SK-N-SH (cell line): ENCODE data around the gene SETD3.

ENCODE experiments used
- CTCF ChIP-seq: fragments of 200-600 bp; sonication (generic); IDR thresholded peaks from 2 replicates; pipeline ENCODE4 v1.6.1; 2017; ENCODE audit warnings: antibody characterized with exemption, mild to moderate bottlenecking, moderate library complexity
- ELF1 ChIP-seq: IDR thresholded peaks from 2 replicates; pipeline ENCODE4 v1.4.0; 2012
- FOXM1 ChIP-seq: IDR thresholded peaks from 2 replicates; pipeline ENCODE4 v1.4.0; 2012; ENCODE audit warnings: low read depth, mild to moderate bottlenecking
- RAD21 ChIP-seq: IDR thresholded peaks from 2 replicates; pipeline ENCODE4 v1.6.1; 2012; ENCODE audit warnings: mild to moderate bottlenecking, low read length
- YY1 ChIP-seq: IDR thresholded peaks from 2 replicates; pipeline ENCODE4 v1.4.0; 2012; ENCODE audit warnings: low read depth, mild to moderate bottlenecking
- TF ChIP-seq, protein P1 (sequence below): fragments of 150-350 bp; IDR thresholded peaks from 2 replicates; pipeline ENCODE4 v1.6.1; 2017; ENCODE audit warnings: antibody characterized with exemption, low read length, low read depth, borderline replicate concordance

DNA sequence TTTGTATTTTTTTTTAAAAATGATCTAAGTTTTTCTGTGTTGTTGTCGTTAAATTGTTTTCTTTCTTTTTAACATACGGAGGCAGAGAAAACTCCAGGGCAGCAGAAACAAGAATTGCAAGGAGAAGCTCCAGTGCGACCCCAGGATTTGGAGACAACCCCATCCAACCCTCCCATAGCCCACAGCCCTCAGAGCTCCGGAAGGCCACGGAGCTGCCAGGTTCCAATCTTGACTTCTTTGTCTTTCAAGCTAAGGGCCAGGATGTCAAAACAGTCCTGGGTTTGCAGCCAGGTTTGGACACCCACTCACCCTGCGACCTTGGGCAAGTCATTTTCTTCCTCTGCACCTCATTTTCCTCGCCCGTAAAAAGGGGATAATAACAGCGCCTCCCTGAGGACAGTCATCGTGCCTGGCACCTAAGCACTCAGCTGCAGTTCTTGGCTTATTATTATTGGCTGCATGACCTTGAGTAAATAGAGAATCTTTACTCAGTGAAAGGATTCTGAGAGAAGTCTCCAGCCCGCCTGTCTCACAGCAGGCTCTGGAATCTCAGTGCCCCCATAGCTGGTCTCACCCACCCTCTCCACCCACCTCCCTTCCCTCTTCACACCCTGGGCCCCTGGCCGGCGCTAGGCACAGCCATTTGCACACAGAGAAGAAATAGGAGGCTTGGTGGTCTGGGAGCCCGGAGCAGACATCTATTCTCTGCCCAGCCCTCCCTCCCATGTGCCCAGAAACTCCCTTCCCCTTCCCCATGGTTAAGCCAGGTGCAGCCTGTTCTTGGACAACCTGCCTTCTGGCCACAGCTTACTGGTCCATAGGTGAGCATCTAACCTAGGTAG, 129.3 kb downstream of the SETD3 start:
- TF ChIP-seq RAD21, result no peak
- TF ChIP-seq CTCF, result peak; percentile 24; the same call in 1 of the 2 replicates
- TF ChIP-seq, protein P1, sequence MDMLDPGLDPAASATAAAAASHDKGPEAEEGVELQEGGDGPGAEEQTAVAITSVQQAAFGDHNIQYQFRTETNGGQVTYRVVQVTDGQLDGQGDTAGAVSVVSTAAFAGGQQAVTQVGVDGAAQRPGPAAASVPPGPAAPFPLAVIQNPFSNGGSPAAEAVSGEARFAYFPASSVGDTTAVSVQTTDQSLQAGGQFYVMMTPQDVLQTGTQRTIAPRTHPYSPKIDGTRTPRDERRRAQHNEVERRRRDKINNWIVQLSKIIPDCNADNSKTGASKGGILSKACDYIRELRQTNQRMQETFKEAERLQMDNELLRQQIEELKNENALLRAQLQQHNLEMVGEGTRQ, result no peak
- no peak for TF ChIP-seq YY1
- TF ChIP-seq ELF1, result no peak
- no peak for TF ChIP-seq FOXM1
